ENCODE measurements around the gene BCAT1. TPM values are rescaled to one million over a fixed set of nuclear protein-coding genes. Genes with fewer than 3 reads are reported as not detected.

BCAT1 gene
- total RNA-seq, 2 donors from 2014 or later: 45.0 to 141 TPM

GRCh38 chr12:24776861-24777260 is 172.0 kb downstream of the BCAT1 start:
- H3K27ac Mint-ChIP-seq: peak overlapping the region; percentile 4
- no peaks in the 10 kb centered on the region for H3K9me3 Mint-ChIP-seq
- no peak overlapping the region for H3K9ac ChIP-seq (ENCODE audit: extremely low read depth, low read length, poor library complexity, severe bottlenecking)
- no peaks in the 10 kb centered on the region for H3K27me3 ChIP-seq (ENCODE audit: control insufficient read depth, insufficient read depth, low read length, poor library complexity, severe bottlenecking)
- H3K27me3 Mint-ChIP-seq (ENCODE audit: insufficient read depth): no peaks in the 10 kb centered on the region
- no peaks in the 10 kb centered on the region for H3K36me3 ChIP-seq (ENCODE audit: control insufficient read depth, insufficient read depth, low read length)
- H3K4me1 ChIP-seq (ENCODE audit: control insufficient read depth, insufficient read depth, low read length): peaks cover 7% of the 10 kb centered on the region
- H3K27ac ChIP-seq (ENCODE audit: low read depth, low read length): no peak overlapping the region
- TF ChIP-seq CTCF (conservative IDR thresholded peaks at IDR 0.05): no peak
- WGBS, 2 experiments (ENCODE audit: insufficient coverage in 1 of 2, insufficient read length in 1 of 2): 93 to 100% methylated on average over 1 to 2 of the region's 2 CpGs
- H3K4me3 ChIP-seq (ENCODE audit: low read length): no peak overlapping the region
- peaks cover 31% of the 10 kb centered on the region for H3K4me1 Mint-ChIP-seq
- no peaks in the 10 kb centered on the region for H3K36me3 Mint-ChIP-seq (ENCODE audit: low read depth)
- no peak overlapping the region for H3K4me3 Mint-ChIP-seq
- no peak for DNase-seq
- H3K9me3 ChIP-seq (ENCODE audit: control insufficient read depth, low read length): no peaks in the 10 kb centered on the region

- no peak overlapping the region for H3K27ac ChIP-seq (ENCODE audit: low read depth, low read length)
- WGBS, 2 experiments (ENCODE audit: insufficient coverage in 1 of 2, insufficient read length in 1 of 2): 97 to 100% methylated on average over 3 to 5 of the region's 5 CpGs
- peaks cover 7% of the 10 kb centered on the region for H3K4me1 ChIP-seq (ENCODE audit: control insufficient read depth, insufficient read depth, low read length)
- H3K9me3 Mint-ChIP-seq: no peaks in the 10 kb centered on the region
- no peaks in the 10 kb centered on the region for H3K36me3 ChIP-seq (ENCODE audit: control insufficient read depth, insufficient read depth, low read length)
- no peak overlapping the region for H3K9ac ChIP-seq (ENCODE audit: extremely low read depth, low read length, poor library complexity, severe bottlenecking)
- H3K27ac Mint-ChIP-seq: no peak overlapping the region
- DNase-seq: no peak
- H3K4me3 Mint-ChIP-seq: no peak overlapping the region
- H3K4me3 ChIP-seq (ENCODE audit: low read length): no peak overlapping the region
- H3K9me3 ChIP-seq (ENCODE audit: control insufficient read depth, low read length): no peaks in the 10 kb centered on the region
- H3K4me1 Mint-ChIP-seq: peaks cover 30% of the 10 kb centered on the region
- no peaks in the 10 kb centered on the region for H3K36me3 Mint-ChIP-seq (ENCODE audit: low read depth)
- H3K27me3 Mint-ChIP-seq (ENCODE audit: insufficient read depth): no peaks in the 10 kb centered on the region
- no peak for TF ChIP-seq CTCF (conservative IDR thresholded peaks at IDR 0.05)
- H3K27me3 ChIP-seq (ENCODE audit: control insufficient read depth, insufficient read depth, low read length, poor library complexity, severe bottlenecking): no peaks in the 10 kb centered on the region
Measured at GRCh38 chr12:24775073-24775472, 173.8 kb downstream of the BCAT1 start.

GRCh38 chr12:24773996-24774395 is 174.9 kb downstream of the BCAT1 start:
- no peak for DNase-seq
- Histone ChIP-seq H3K4me3 (ENCODE audit: low read length) (no peak overlapping the region), H3K36me3 (ENCODE audit: control insufficient read depth, insufficient read depth, low read length) (no peaks in the 10 kb centered on the region), H3K27me3 (ENCODE audit: control insufficient read depth, insufficient read depth, low read length, poor library complexity, severe bottlenecking) (no peaks in the 10 kb centered on the region), H3K9ac (ENCODE audit: extremely low read depth, low read length, poor library complexity, severe bottlenecking) (no peak overlapping the region), H3K9me3 (ENCODE audit: control insufficient read depth, low read length) (no peaks in the 10 kb centered on the region), H3K27ac (ENCODE audit: low read depth, low read length) (no peak overlapping the region), H3K4me1 (ENCODE audit: control insufficient read depth, insufficient read depth, low read length) (peaks cover 7% of the 10 kb centered on the region)
- H3K4me1 Mint-ChIP-seq: peaks cover 30% of the 10 kb centered on the region
- 89 to 93% methylated on average over 3 of the region's 3 CpGs for WGBS, 2 experiments (ENCODE audit: insufficient coverage in 1 of 2, insufficient read length in 1 of 2)
- H3K4me3 Mint-ChIP-seq: no peak overlapping the region
- no peaks in the 10 kb centered on the region for H3K27me3 Mint-ChIP-seq (ENCODE audit: insufficient read depth)
- no peak for TF ChIP-seq CTCF (conservative IDR thresholded peaks at IDR 0.05)
- no peaks in the 10 kb centered on the region for H3K9me3 Mint-ChIP-seq
- no peak overlapping the region for H3K27ac Mint-ChIP-seq
- no peaks in the 10 kb centered on the region for H3K36me3 Mint-ChIP-seq (ENCODE audit: low read depth)

All from endodermal cell (in vitro differentiated cells).